H9 (cell line): ENCODE measurements around the gene TTC39C. TPM values are rescaled to one million over a fixed set of nuclear protein-coding genes. Genes with fewer than 3 reads are reported as not detected.
A peak's percentile ranks its signal among the peaks of the same experiment; 100 is the strongest.

ENCODE experiments used
- DNase-seq: peaks from one replicate; pipeline ENCODE4 v3.0.0-alpha.2; 2017
- H2AFZ ChIP-seq: one replicate; pipeline ENCODE4 v1.6.1; 2013; ENCODE audit warnings: mild to moderate bottlenecking, low read length, control low read depth, moderate library complexity
- H2AK5ac ChIP-seq: 2 replicates; pipeline ENCODE4 v1.6.1; 2013; ENCODE audit warnings: low read length, control low read depth, mixed read lengths; ENCODE audit not compliant: insufficient read length
- H2BK120ac ChIP-seq: one replicate; pipeline ENCODE4 v1.6.1; 2013; ENCODE audit warnings: low read depth, mild to moderate bottlenecking, low read length, control low read depth, inconsistent platforms; ENCODE audit not compliant: poor library complexity, severe bottlenecking
- H2BK12ac ChIP-seq: 2 replicates; pipeline ENCODE4 v1.6.1; 2013; ENCODE audit warnings: low read length, control low read depth, mixed read lengths, low read depth; ENCODE audit not compliant: insufficient read length
- H2BK15ac ChIP-seq: 2 replicates; pipeline ENCODE4 v1.6.1; 2013; ENCODE audit warnings: low read depth, low read length, control low read depth
- H2BK20ac ChIP-seq: one replicate; pipeline ENCODE4 v1.6.1; 2013; ENCODE audit warnings: low read depth, mild to moderate bottlenecking, low read length, control low read depth, inconsistent platforms; ENCODE audit not compliant: poor library complexity, severe bottlenecking
- H2BK5ac ChIP-seq: 2 replicates; pipeline ENCODE4 v1.6.1; 2013; ENCODE audit warnings: low read length, control low read depth, mixed read lengths; ENCODE audit not compliant: insufficient read length
- H3K14ac ChIP-seq: 2 replicates; pipeline ENCODE4 v1.6.1; 2013; ENCODE audit warnings: low read length, control low read depth; ENCODE audit not compliant: insufficient read depth
- H3K18ac ChIP-seq: 2 replicates; pipeline ENCODE4 v1.6.1; 2013; ENCODE audit warnings: low read depth, mild to moderate bottlenecking, mixed read lengths, low read length, control low read depth; ENCODE audit not compliant: insufficient read length
- H3K23ac ChIP-seq: 2 replicates; pipeline ENCODE4 v1.6.1; 2013; ENCODE audit warnings: low read length, control low read depth, mixed read lengths, low read depth; ENCODE audit not compliant: insufficient read length
- H3K23me2 ChIP-seq: 2 replicates; pipeline ENCODE4 v1.6.1; 2013; ENCODE audit warnings: low read depth, mild to moderate bottlenecking, mixed read lengths, low read length, control low read depth; ENCODE audit not compliant: insufficient read length, poor library complexity, severe bottlenecking
- H3K27ac ChIP-seq: 2 replicates; pipeline ENCODE4 v1.5.1; 2013; ENCODE audit warnings: low read length, control low read depth, mixed read lengths, low read depth; ENCODE audit not compliant: insufficient read length
- H3K27me3 ChIP-seq: 2 replicates; pipeline ENCODE4 v1.6.1; 2013; ENCODE audit warnings: low read length, control low read depth, inconsistent platforms; ENCODE audit not compliant: insufficient read depth
- H3K4ac ChIP-seq: 2 replicates; pipeline ENCODE4 v1.6.1; 2013; ENCODE audit warnings: low read depth, mild to moderate bottlenecking, control low read depth, inconsistent platforms, low read length, moderate library complexity
- H3K4me1 ChIP-seq: 2 replicates; pipeline ENCODE4 v1.6.1; 2013; ENCODE audit warnings: low read length, control low read depth, inconsistent platforms; ENCODE audit not compliant: insufficient read depth
- H3K4me2 ChIP-seq: 2 replicates; pipeline ENCODE4 v1.6.1; 2013; ENCODE audit warnings: low read length, control low read depth, mixed read lengths; ENCODE audit not compliant: insufficient read length, insufficient read depth
- H3K56ac ChIP-seq: 2 replicates; pipeline ENCODE4 v1.6.1; 2013; ENCODE audit warnings: low read depth, mild to moderate bottlenecking, mixed read lengths, low read length, control low read depth; ENCODE audit not compliant: insufficient read length
- H3K79me1 ChIP-seq: 2 replicates; pipeline ENCODE4 v1.6.1; 2013; ENCODE audit warnings: low read depth, mild to moderate bottlenecking, moderate library complexity, low read length, control low read depth, inconsistent platforms; ENCODE audit not compliant: insufficient read depth, poor library complexity, severe bottlenecking
- H3K79me2 ChIP-seq: 2 replicates; pipeline ENCODE4 v1.6.1; 2013; ENCODE audit warnings: low read length, control low read depth, inconsistent platforms; ENCODE audit not compliant: insufficient read depth
- H3K9ac ChIP-seq: 2 replicates; pipeline ENCODE4 v1.6.1; 2013; ENCODE audit warnings: low read length, control low read depth, mixed read lengths; ENCODE audit not compliant: insufficient read length; ENCODE audit errors: extremely low read depth
- H3K9me3 ChIP-seq: one replicate; pipeline ENCODE4 v1.6.1; 2013; ENCODE audit warnings: low read depth, low read length, inconsistent platforms; ENCODE audit not compliant: control insufficient read depth
- H3T11ph ChIP-seq: one replicate; pipeline ENCODE4 v1.6.1; 2013; ENCODE audit warnings: mild to moderate bottlenecking, low read length, control low read depth, inconsistent platforms
- H4K20me1 ChIP-seq: one replicate; pipeline ENCODE4 v1.6.1; 2013; ENCODE audit not compliant: control insufficient read depth, insufficient read length, insufficient read depth
- H4K5ac ChIP-seq: 2 replicates; pipeline ENCODE4 v1.6.1; 2013; ENCODE audit warnings: low read depth, mild to moderate bottlenecking, mixed read lengths, low read length, control low read depth; ENCODE audit not compliant: insufficient read length
- H4K8ac ChIP-seq: replicated peaks from 2 replicates; pipeline ENCODE4 v1.6.1; 2013; ENCODE audit warnings: low read length, control low read depth, mixed read lengths, low read depth; ENCODE audit not compliant: insufficient read length
- H4K91ac ChIP-seq: 2 replicates; pipeline ENCODE4 v1.6.1; 2013; ENCODE audit warnings: low read depth, mild to moderate bottlenecking, moderate library complexity, mixed read lengths, low read length, control low read depth; ENCODE audit not compliant: insufficient read length
- H3K27ac Mint-ChIP-seq, 3 experiments: 2 replicates in 2 of 3; 3 replicates in 1 of 3; pipeline ENCODE4 v1.8.0; 2020 to 2021; ENCODE audit warnings: mixed read lengths in 3 of 3, mild to moderate bottlenecking in 1 of 3, moderate library complexity in 1 of 3
- H3K27me3 Mint-ChIP-seq: 2 replicates; pipeline ENCODE4 v1.8.0; 2021; ENCODE audit warnings: low read depth, mild to moderate bottlenecking, moderate library complexity, mixed read lengths
- H3K36me3 Mint-ChIP-seq, 3 experiments: 2 replicates in 2 of 3; 3 replicates in 1 of 3; pipeline ENCODE4 v1.8.0; 2020 to 2021; ENCODE audit warnings: low read depth in 3 of 3, mixed read lengths in 3 of 3; ENCODE audit not compliant: insufficient read depth in 1 of 3
- H3K4me1 Mint-ChIP-seq, 2 experiments: 2 replicates each; pipeline ENCODE4 v1.8.0; 2020; ENCODE audit warnings: mixed read lengths in 2 of 2
- H3K4me3 Mint-ChIP-seq, 2 experiments: 2 replicates in 1 of 2; 3 replicates in 1 of 2; pipeline ENCODE4 v1.8.0; 2020 to 2021; ENCODE audit warnings: mild to moderate bottlenecking in 2 of 2, mixed read lengths in 2 of 2, moderate library complexity in 1 of 2
- H3K9me3 Mint-ChIP-seq, 2 experiments: 2 replicates in 1 of 2; 3 replicates in 1 of 2; pipeline ENCODE4 v1.8.0; 2020; ENCODE audit warnings: mild to moderate bottlenecking in 2 of 2, mixed read lengths in 2 of 2, moderate library complexity in 1 of 2
- CTCF ChIP-seq: fragments of 200-600 bp; sonication (generic); conservative IDR thresholded peaks from 3 replicates; pipeline ENCODE4 v1.8.0; 2021; ENCODE audit warnings: antibody characterized with exemption, mild to moderate bottlenecking
- WGBS: extraction: QIAGEN DNeasy Blood & Tissue Kit; methylation state at CpG from one replicate; pipeline ENCODE4 v1.1.7; 2013; ENCODE audit warnings: missing lambda C conversion rate, low lambda C conversion rate, mixed read lengths; ENCODE audit not compliant: insufficient read length; ENCODE audit errors: extremely low coverage; 5-methylcytosine and 5-hydroxymethylcytosine counted together
- total RNA-seq: library from RNA; stranded (reverse); gene quantifications from 2 replicates; pipeline ENCODE4 v1.2.1, GENCODE V29; 2021

The TTC39C gene
- total RNA-seq, 1 experiment from 2014 or later: 18.0 TPM

GRCh38 chr18:23969664-23970063 lies 44.9 kb upstream of the TTC39C start:
- no peak overlapping the region for H3T11ph ChIP-seq
- no peak overlapping the region for H2BK120ac ChIP-seq
- H4K20me1 ChIP-seq: no peaks in the 10 kb centered on the region
- TF ChIP-seq CTCF: no peak
- H3K14ac ChIP-seq: no peak overlapping the region
- Mint-ChIP-seq H3K4me3 (no peak overlapping the region), H3K4me1 (peaks cover 10 to 14% of the 10 kb centered on the region in 2 experiments), H3K9me3 (no peaks in the 10 kb centered on the region), H3K27ac (0 out of 7 replicates have a peak overlapping the region, but pooled peaks of 1 of the 3 experiments have one; percentile 65), H3K36me3 (no peaks in the 10 kb centered on the region), H3K27me3 (0 out of 2 replicates have a peak, but pooled peaks cover 3% of the 10 kb centered on the region)
- H3K27ac ChIP-seq: no peak overlapping the region
- peaks cover 2% of the 10 kb centered on the region; the same call in 1 of the 2 replicates for H3K4me1 ChIP-seq
- no peak overlapping the region for H2AK5ac ChIP-seq
- no peak overlapping the region for H4K5ac ChIP-seq
- no peaks in the 10 kb centered on the region for H3K9me3 ChIP-seq
- H3K27me3 ChIP-seq: no peaks in the 10 kb centered on the region
- H3K23ac ChIP-seq: no peak overlapping the region
- no peak overlapping the region for H2BK20ac ChIP-seq
- WGBS: no CpG with 5 or more reads among the region's 6 CpGs
- H2BK12ac ChIP-seq: no peak overlapping the region
- H3K18ac ChIP-seq: no peak overlapping the region
- no peaks in the 10 kb centered on the region for H3K23me2 ChIP-seq
- H2BK5ac ChIP-seq: no peak overlapping the region
- H3K9ac ChIP-seq: no peak overlapping the region
- H3K56ac ChIP-seq: no peak overlapping the region
- H3K79me1 ChIP-seq: no peaks in the 10 kb centered on the region
- H4K91ac ChIP-seq: no peak overlapping the region
- no peak overlapping the region for H4K8ac ChIP-seq
- no peak overlapping the region for H2BK15ac ChIP-seq
- no peaks in the 10 kb centered on the region for H3K79me2 ChIP-seq
- no peak overlapping the region for H2AFZ ChIP-seq
- no peak overlapping the region for H3K4me2 ChIP-seq
- no peak for DNase-seq
- no peak overlapping the region for H3K4ac ChIP-seq
